ENCODE data around the gene IL1RAPL1.

DNA sequence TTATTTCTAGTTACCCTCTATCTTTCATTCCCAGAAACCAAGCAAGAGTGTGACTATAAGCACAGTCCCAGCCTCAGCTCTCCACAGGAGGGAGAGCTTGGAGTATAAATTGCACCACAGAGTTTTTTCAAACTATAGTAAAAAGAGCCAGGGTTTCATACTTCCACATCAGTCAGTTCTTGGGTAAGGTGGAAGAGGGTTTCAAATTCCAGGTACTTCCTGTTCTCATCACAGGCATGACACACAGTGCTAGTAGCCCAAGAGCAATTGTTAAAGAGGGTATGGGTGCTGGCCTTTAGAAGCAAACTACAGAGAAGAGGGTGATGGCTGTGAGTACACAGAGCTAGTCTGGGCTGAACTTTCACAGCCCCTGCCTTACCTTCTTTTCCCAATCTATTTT lies 5.7 kb upstream of the IL1RAPL1 start:
- TF ChIP-seq CTCF (IDR thresholded peaks at IDR 0.05) (no peak), POLR2AphosphoS5 (IDR thresholded peaks at IDR 0.05) (no peak)

All from breast epithelium (tissue), 3 donors.